Measurements from ENCODE around the gene MIPOL1.

DNA sequence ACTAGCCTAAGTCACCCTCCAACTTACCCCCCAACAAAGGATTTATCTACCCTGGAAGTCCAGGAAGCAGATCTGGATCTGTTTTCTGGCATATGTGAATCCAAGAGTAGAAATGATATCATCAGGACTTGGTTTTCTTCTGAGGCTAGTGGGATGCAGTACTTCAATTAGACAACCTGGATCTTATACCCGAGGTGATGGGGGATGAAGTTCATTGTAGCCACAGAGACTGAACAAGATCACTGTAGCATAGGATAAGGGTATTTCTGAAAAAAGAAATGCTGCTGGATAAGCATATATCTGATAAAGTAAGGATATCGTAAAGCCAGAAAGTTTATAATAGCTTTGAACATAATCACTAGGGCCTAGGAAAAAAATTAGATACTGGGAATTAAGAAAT lies 222.9 kb downstream of the MIPOL1 start:
- TF ChIP-seq, protein P1, sequence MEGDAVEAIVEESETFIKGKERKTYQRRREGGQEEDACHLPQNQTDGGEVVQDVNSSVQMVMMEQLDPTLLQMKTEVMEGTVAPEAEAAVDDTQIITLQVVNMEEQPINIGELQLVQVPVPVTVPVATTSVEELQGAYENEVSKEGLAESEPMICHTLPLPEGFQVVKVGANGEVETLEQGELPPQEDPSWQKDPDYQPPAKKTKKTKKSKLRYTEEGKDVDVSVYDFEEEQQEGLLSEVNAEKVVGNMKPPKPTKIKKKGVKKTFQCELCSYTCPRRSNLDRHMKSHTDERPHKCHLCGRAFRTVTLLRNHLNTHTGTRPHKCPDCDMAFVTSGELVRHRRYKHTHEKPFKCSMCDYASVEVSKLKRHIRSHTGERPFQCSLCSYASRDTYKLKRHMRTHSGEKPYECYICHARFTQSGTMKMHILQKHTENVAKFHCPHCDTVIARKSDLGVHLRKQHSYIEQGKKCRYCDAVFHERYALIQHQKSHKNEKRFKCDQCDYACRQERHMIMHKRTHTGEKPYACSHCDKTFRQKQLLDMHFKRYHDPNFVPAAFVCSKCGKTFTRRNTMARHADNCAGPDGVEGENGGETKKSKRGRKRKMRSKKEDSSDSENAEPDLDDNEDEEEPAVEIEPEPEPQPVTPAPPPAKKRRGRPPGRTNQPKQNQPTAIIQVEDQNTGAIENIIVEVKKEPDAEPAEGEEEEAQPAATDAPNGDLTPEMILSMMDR (IDR thresholded peaks at IDR 0.05; ENCODE audit: low read length): no peak
- TF ChIP-seq EZH2 (IDR thresholded peaks at IDR 0.05; ENCODE audit: borderline replicate concordance, low read length): no peak
